Keratinocyte (primary cell): ENCODE data around the gene SERPINB1. TPM values are rescaled to one million over a fixed set of nuclear protein-coding genes. Genes with fewer than 3 reads are reported as not detected.

ENCODE experiments used
- DNase-seq: peaks from one replicate; pipeline ENCODE4 v3.0.0-alpha.2; 2011; ENCODE audit warnings: low read depth, missing footprints, low spot score
- FAIRE-seq: peaks from 2 replicates; lab custom pipeline; 2011; peaks lifted over from hg19 to GRCh38; lab: Jason Lieb, UNC
- H2AFZ ChIP-seq: 2 replicates; pipeline ENCODE4 v1.6.0; 2012; ENCODE audit warnings: low read length, control low read depth, inconsistent platforms; ENCODE audit not compliant: control insufficient read depth
- H3K27ac ChIP-seq: 2 replicates; pipeline ENCODE4 v1.5.1; 2011; ENCODE audit warnings: low read length; ENCODE audit not compliant: control insufficient read depth, insufficient read depth
- H3K27me3 ChIP-seq: 3 replicates; pipeline ENCODE4 v1.6.0; 2011; ENCODE audit warnings: low read length; ENCODE audit not compliant: control insufficient read depth, insufficient read depth; ENCODE audit errors: extremely low read depth
- H3K36me3 ChIP-seq, 2 experiments: 2 replicates in 1 of 2; 3 replicates in 1 of 2; pipeline ENCODE4 v1.5.1; 2011; ENCODE audit warnings: low read length in 2 of 2, mild to moderate bottlenecking in 1 of 2; ENCODE audit not compliant: control insufficient read depth in 2 of 2, insufficient read depth in 2 of 2; ENCODE audit errors: extremely low read depth in 1 of 2
- H3K4me1 ChIP-seq: 3 replicates; pipeline ENCODE4 v1.5.1; 2011; ENCODE audit warnings: low read length; ENCODE audit not compliant: control insufficient read depth, insufficient read depth; ENCODE audit errors: extremely low read depth
- H3K4me2 ChIP-seq: 3 replicates; pipeline ENCODE4 v1.6.0; 2011; ENCODE audit warnings: low read depth, low read length; ENCODE audit not compliant: control insufficient read depth, insufficient read depth; ENCODE audit errors: extremely low read depth
- H3K4me3 ChIP-seq, 3 experiments: fragments of 200-600 bp in 1 of 3; sonication (generic) in 1 of 3; 2 replicates in 2 of 3; 3 replicates in 1 of 3; pipeline ENCODE4 v1.5.1; 2011 to 2016; ENCODE audit warnings: low read length in 3 of 3, mild to moderate bottlenecking in 3 of 3, control low read depth in 2 of 3, inconsistent platforms in 1 of 3, low read depth in 1 of 3, mixed read lengths in 1 of 3, mixed run types in 1 of 3, moderate library complexity in 1 of 3; ENCODE audit not compliant: control insufficient read depth in 2 of 3, insufficient read depth in 2 of 3; ENCODE audit errors: extremely low read depth in 1 of 3
- H3K79me2 ChIP-seq: 2 replicates; pipeline ENCODE4 v1.6.0; 2012; ENCODE audit warnings: low read length; ENCODE audit not compliant: control insufficient read depth, insufficient read depth
- H3K9ac ChIP-seq: 3 replicates; pipeline ENCODE4 v1.6.0; 2011; ENCODE audit warnings: low read length; ENCODE audit not compliant: control insufficient read depth, insufficient read depth; ENCODE audit errors: extremely low read depth
- H3K9me1 ChIP-seq: 3 replicates; pipeline ENCODE4 v1.6.0; 2011; ENCODE audit warnings: low read length; ENCODE audit not compliant: control insufficient read depth, insufficient read depth; ENCODE audit errors: extremely low read depth
- H3K9me3 ChIP-seq: 2 replicates; pipeline ENCODE4 v1.5.1; 2012; ENCODE audit warnings: low read depth, low read length; ENCODE audit not compliant: control insufficient read depth
- H4K20me1 ChIP-seq: 3 replicates; pipeline ENCODE4 v1.6.0; 2011; ENCODE audit warnings: low read length; ENCODE audit not compliant: control insufficient read depth, insufficient read depth; ENCODE audit errors: extremely low read depth
- CTCF ChIP-seq, 3 experiments: IDR thresholded peaks in 1 of 3; conservative IDR thresholded peaks in 1 of 3; optimal IDR thresholded peaks in 1 of 3; 2 replicates in 2 of 3; 3 replicates in 1 of 3; pipeline versions ENCODE3 to v1.5.1; 2011; ENCODE audit warnings: low read length in 3 of 3, mild to moderate bottlenecking in 3 of 3, moderate library complexity in 2 of 3, control low read depth in 1 of 3, inconsistent platforms in 1 of 3; ENCODE audit not compliant: insufficient read depth in 2 of 3; ENCODE audit errors: extremely low read depth in 1 of 3
- EZH2 ChIP-seq: IDR thresholded peaks from one replicate; pipeline ENCODE4 v1.6.1; 2012; ENCODE audit warnings: inconsistent platforms, mild to moderate bottlenecking, low read length, moderate library complexity
- dilution Hi-C: fragments of 300-500 bp; cut with MboI; formaldehyde crosslinking; loops from one replicate; pipeline ENCODE4 v1.7.0; 2020; ENCODE audit warnings: low sequenced_read_pairs; ENCODE audit not compliant: extremely low pct_ligation_motif_present
- polyA plus RNA-seq, 5 experiments: library from polyadenylated mRNA; depleted of rRNA in 3 of 5; stranded (reverse) in 3 of 5; stranded (forward) in 1 of 5; unstranded in 1 of 5; fragments of >200 nt; gene quantifications; 1 replicate in 1 of 5; 2 replicates in 3 of 5; 3 replicates in 1 of 5; pipeline versions ENCODE4 v1.2.1 to v1.2.3, GENCODE V29; 2011 to 2012; ENCODE audit warnings: missing spikeins in 2 of 5, low read depth in 1 of 5, low replicate concordance in 1 of 5

The SERPINB1 gene
- polyA plus RNA-seq, 1 donor (not counting 4 experiments of a cell fraction or from before 2014, with no cell fraction given), result 71.9 TPM

- H3K4me3 ChIP-seq, result no peak overlapping the region
- no peak overlapping the region for H3K9ac ChIP-seq
- dilution Hi-C loops, result no loop called here
- H3K79me2 ChIP-seq, result no peaks in the 10 kb centered on the region
- no peaks in the 10 kb centered on the region for H3K36me3 ChIP-seq
- H3K27ac ChIP-seq, result no peak overlapping the region
- H4K20me1 ChIP-seq, result no peaks in the 10 kb centered on the region
- no peak for TF ChIP-seq CTCF (optimal IDR thresholded peaks at IDR 0.05 in 1 of 3, IDR thresholded peaks at IDR 0.05 in 1 of 3, conservative IDR thresholded peaks at IDR 0.05 in 1 of 3; ENCODE audit: extremely low read depth in 1 of 3, insufficient read depth in 2 of 3, low read length in 3 of 3)
- H3K9me3 ChIP-seq, result no peaks in the 10 kb centered on the region
- peak; percentile 20 for FAIRE-seq
- H3K9me1 ChIP-seq, result no peaks in the 10 kb centered on the region
- no peak for DNase-seq
- peaks cover 19% of the 10 kb centered on the region for H3K4me1 ChIP-seq
- H3K27me3 ChIP-seq, result no peaks in the 10 kb centered on the region
- no peak overlapping the region for H2AFZ ChIP-seq
- no peak overlapping the region for H3K4me2 ChIP-seq
Observed at GRCh38 chr6:2823104-2823850, 18.4 kb downstream of the SERPINB1 start.

GRCh38 chr6:2821554-2821953 lies 20.1 kb downstream of the SERPINB1 start:
- Histone ChIP-seq H3K36me3 (no peaks in the 10 kb centered on the region), H3K4me3 (no peak overlapping the region), H4K20me1 (no peaks in the 10 kb centered on the region), H3K27me3 (no peaks in the 10 kb centered on the region), H3K9me1 (no peaks in the 10 kb centered on the region), H3K4me2 (no peak overlapping the region), H3K4me1 (peaks cover 30% of the 10 kb centered on the region), H3K9ac (no peak overlapping the region), H3K79me2 (no peaks in the 10 kb centered on the region), H3K9me3 (no peaks in the 10 kb centered on the region), H3K27ac (no peak overlapping the region), H2AFZ (no peak overlapping the region)
- dilution Hi-C loops, result no loop called here
- TF ChIP-seq CTCF (optimal IDR thresholded peaks at IDR 0.05 in 1 of 3, IDR thresholded peaks at IDR 0.05 in 1 of 3, conservative IDR thresholded peaks at IDR 0.05 in 1 of 3; ENCODE audit: extremely low read depth in 1 of 3, insufficient read depth in 2 of 3, low read length in 3 of 3) (no peak), EZH2 (no peak)
- no peak for FAIRE-seq
- DNase-seq, result no peak
